PC-3 (cell line): ENCODE measurements around the gene DDX21. TPM values are rescaled to one million over a fixed set of nuclear protein-coding genes. Genes with fewer than 3 reads are reported as not detected.

Experiments used
- ATAC-seq: fragments of 200-7000 bp; cut with Tn5 transposase; 2 replicates; pipeline ENCODE4 v1.9.1; 2020; ENCODE audit warnings: mild to moderate bottlenecking, moderate library complexity
- BruUV-seq: library from RNA; stranded (reverse); fragments of 400-500 nt; replicated peaks from 2 replicates; lab custom pipeline; 2021; lab: Mats Ljungman, UMichigan
- CTCF ChIA-PET: fragments of 300-600 bp; sonication (Branson Sonifier 250); formaldehyde crosslinking; loops from one replicate; lab custom pipeline; 2022; ENCODE audit warnings: antibody characterized with exemption; lab: Charles Lee
- POLR2A ChIA-PET: fragments of 300-600 bp; sonication (Branson Sonifier 250); formaldehyde crosslinking; loops from one replicate; lab custom pipeline; 2022; ENCODE audit warnings: antibody characterized with exemption; ENCODE audit not compliant: unreplicated experiment; lab: Charles Lee
- DNase-seq: peaks from one replicate; pipeline ENCODE4 v3.0.0-alpha.2; 2015
- H2AFZ ChIP-seq: fragments of 300-600 bp; sonication (generic); 2 replicates; pipeline ENCODE4 v1.6.0; 2016; ENCODE audit warnings: antibody characterized with exemption, low read length
- H3F3A ChIP-seq: fragments of 300-600 bp; sonication (generic); one replicate; pipeline ENCODE4 v1.6.0; 2017; ENCODE audit warnings: antibody characterized with exemption, low read length, control low read depth, mild to moderate bottlenecking; ENCODE audit not compliant: unreplicated experiment
- H3K27ac ChIP-seq: fragments of 300-600 bp; sonication (generic); 2 replicates; pipeline ENCODE4 v1.5.1; 2016; ENCODE audit warnings: mild to moderate bottlenecking, low read length
- H3K27me3 ChIP-seq: fragments of 300-600 bp; sonication (generic); 2 replicates; pipeline ENCODE4 v1.6.1; 2016; ENCODE audit warnings: low read length, mixed read lengths
- H3K36me3 ChIP-seq: fragments of 300-600 bp; sonication (generic); 2 replicates; pipeline ENCODE4 v1.6.1; 2016; ENCODE audit warnings: low read depth, mixed run types, low read length, mixed read lengths
- H3K4me1 ChIP-seq: fragments of 300-600 bp; sonication (generic); 2 replicates; pipeline ENCODE4 v1.5.1; 2016; ENCODE audit warnings: low read length; ENCODE audit not compliant: insufficient read depth
- H3K4me2 ChIP-seq: fragments of 300-600 bp; sonication (generic); 2 replicates; pipeline ENCODE4 v1.6.0; 2016; ENCODE audit warnings: low read length
- H3K4me3 ChIP-seq: fragments of 300-600 bp; sonication (generic); 2 replicates; pipeline ENCODE4 v1.5.1; 2016; ENCODE audit warnings: mild to moderate bottlenecking, low read length, mixed read lengths
- H3K79me2 ChIP-seq: fragments of 300-600 bp; sonication (generic); 2 replicates; pipeline ENCODE4 v1.6.1; 2017; ENCODE audit warnings: low read length, mixed read lengths
- H3K9ac ChIP-seq: fragments of 300-600 bp; sonication (generic); 2 replicates; pipeline ENCODE4 v1.6.0; 2016; ENCODE audit warnings: mild to moderate bottlenecking, low read length
- H3K9me2 ChIP-seq: fragments of 300-600 bp; sonication (generic); replicated peaks from 2 replicates; pipeline ENCODE4 v1.6.1; 2016; ENCODE audit warnings: mixed run types, low read length, mixed read lengths
- H3K9me3 ChIP-seq: fragments of 300-600 bp; sonication (generic); 2 replicates; pipeline ENCODE4 v1.6.1; 2016; ENCODE audit warnings: low read length, mixed read lengths
- H4K20me1 ChIP-seq: fragments of 300-600 bp; sonication (generic); 2 replicates; pipeline ENCODE4 v1.6.1; 2016; ENCODE audit warnings: low read length, mixed read lengths
- CTCF ChIP-seq: fragments of 300-600 bp; sonication (generic); conservative IDR thresholded peaks from 2 replicates; pipeline ENCODE4 v1.5.1; 2017; ENCODE audit warnings: antibody characterized with exemption, low read depth, mild to moderate bottlenecking, low read length
- EZH2 ChIP-seq: fragments of 300-600 bp; sonication (generic); IDR thresholded peaks from one replicate; pipeline ENCODE4 v1.6.1; 2017; ENCODE audit warnings: antibody characterized with exemption, mild to moderate bottlenecking, low read length; ENCODE audit not compliant: unreplicated experiment
- EZH2phosphoT487 ChIP-seq: fragments of 300-600 bp; sonication (generic); IDR thresholded peaks from 2 replicates; pipeline ENCODE4 v1.6.1; 2018; ENCODE audit warnings: mild to moderate bottlenecking, antibody characterized with exemption, low read length, borderline replicate concordance
- intact Hi-C: fragments of 100-400 bp; cut with micrococcal nuclease; formaldehyde crosslinking; loops from 2 replicates; pipeline ENCODE4 v1.9.0; 2023
- total RNA-seq: library from RNA; depleted of rRNA; stranded (reverse); fragments of >200 nt; gene quantifications from 2 replicates; pipeline ENCODE4 v1.2.3, GENCODE V29; 2014; rRNA removed

Gene DDX21
- total RNA-seq, 1 experiment from 2014 or later, result 169 TPM

- H3K27ac ChIP-seq, result no peak overlapping the region
- H3K9ac ChIP-seq, result no peak overlapping the region
- no peak for ATAC-seq
- no peaks in the 10 kb centered on the region for H3F3A ChIP-seq
- no TSS peak for BruUV-seq
- CTCF ChIA-PET, result no interaction called here
- DNase-seq, result no peak
- H3K9me2 ChIP-seq, result no peaks in the 10 kb centered on the region
- no peaks in the 10 kb centered on the region for H3K27me3 ChIP-seq
- intact Hi-C loops, result no loop called here
- no peak overlapping the region for H3K4me2 ChIP-seq
- no peak overlapping the region for H3K4me3 ChIP-seq
- H3K4me1 ChIP-seq, result no peaks in the 10 kb centered on the region
- no peak overlapping the region for H2AFZ ChIP-seq
- no peaks in the 10 kb centered on the region for H4K20me1 ChIP-seq
- H3K36me3 ChIP-seq, result no peaks in the 10 kb centered on the region
- POLR2A ChIA-PET, result no interaction called here
- TF ChIP-seq CTCF, result no peak
- no peak for TF ChIP-seq EZH2
- no peak for TF ChIP-seq EZH2phosphoT487
- H3K9me3 ChIP-seq, result 0 out of 2 replicates have a peak, but pooled peaks cover 9% of the 10 kb centered on the region
- no peaks in the 10 kb centered on the region for H3K79me2 ChIP-seq
Observed at GRCh38 chr10:69025370-69025896, 69.5 kb downstream of the DDX21 start.

GRCh38 chr10:69033256-69033655, 77.3 kb downstream of the DDX21 start:
- Histone ChIP-seq H3K9me2 (no peaks in the 10 kb centered on the region), H3K79me2 (no peaks in the 10 kb centered on the region), H2AFZ (no peak overlapping the region), H3K4me3 (no peak overlapping the region), H3K9ac (no peak overlapping the region), H3K27ac (no peak overlapping the region), H3K27me3 (no peaks in the 10 kb centered on the region), H3F3A (no peaks in the 10 kb centered on the region), H3K36me3 (no peaks in the 10 kb centered on the region), H3K4me1 (no peaks in the 10 kb centered on the region), H4K20me1 (no peaks in the 10 kb centered on the region), H3K9me3 (0 out of 2 replicates have a peak, but pooled peaks cover 9% of the 10 kb centered on the region), H3K4me2 (no peak overlapping the region)
- CTCF ChIA-PET, result no interaction called here
- TF ChIP-seq EZH2phosphoT487, result no peak
- no peak for TF ChIP-seq CTCF
- no peak for TF ChIP-seq EZH2
- BruUV-seq, result no TSS peak
- ATAC-seq, result no peak
- intact Hi-C loops, result no loop called here
- POLR2A ChIA-PET, result no interaction called here
- no peak for DNase-seq

Other genes with a start within 250 kb of the DDX21 start
- 64.9 and 92.1 TPM in 2 replicates for gene CCAR1, start 234.9 kb upstream of the DDX21 start, total RNA-seq
- 1.4 and 3.2 TPM in 2 replicates for gene STOX1, start 128.6 kb upstream of the DDX21 start, total RNA-seq
- gene DDX50, start 54.9 kb upstream of the DDX21 start, total RNA-seq, result 40.4 and 41.4 TPM in 2 replicates
- 65.9 and 72.9 TPM in 2 replicates for gene KIFBP, start 32.6 kb downstream of the DDX21 start, total RNA-seq
- 346 and 422 TPM in 2 replicates for gene SRGN, start 131.9 kb downstream of the DDX21 start, total RNA-seq
- gene VPS26A, start 168.0 kb downstream of the DDX21 start, total RNA-seq, result 44.7 and 60.0 TPM in 2 replicates
- gene SUPV3L1, start 224.1 kb downstream of the DDX21 start, total RNA-seq, result 86.2 and 117 TPM in 2 replicates